Measurements from ENCODE around the gene OR1S1.

The OR1S1 gene

DNA sequence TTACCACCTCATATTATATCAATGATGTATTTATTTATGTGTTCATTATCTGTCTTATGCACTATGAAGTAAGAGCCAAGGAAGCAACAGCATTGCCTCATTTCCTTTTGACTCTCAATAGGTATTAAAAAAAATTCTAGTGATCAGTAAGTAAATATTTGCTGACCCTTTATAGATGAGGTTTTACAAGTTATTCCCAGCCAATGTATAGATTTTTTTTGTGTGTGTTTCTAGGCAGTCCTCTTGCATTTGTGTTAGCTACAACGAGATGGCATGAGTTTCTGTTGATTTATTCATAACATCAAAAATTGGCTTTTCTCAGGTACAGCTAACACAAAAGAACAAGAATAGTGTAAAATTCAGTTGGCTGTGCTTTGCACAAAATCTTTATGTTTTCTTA, 13.2 kb upstream of the OR1S1 start:
- no peaks in the 10 kb centered on the region for H3K36me3 ChIP-seq (ENCODE audit: insufficient read depth)

DNA sequence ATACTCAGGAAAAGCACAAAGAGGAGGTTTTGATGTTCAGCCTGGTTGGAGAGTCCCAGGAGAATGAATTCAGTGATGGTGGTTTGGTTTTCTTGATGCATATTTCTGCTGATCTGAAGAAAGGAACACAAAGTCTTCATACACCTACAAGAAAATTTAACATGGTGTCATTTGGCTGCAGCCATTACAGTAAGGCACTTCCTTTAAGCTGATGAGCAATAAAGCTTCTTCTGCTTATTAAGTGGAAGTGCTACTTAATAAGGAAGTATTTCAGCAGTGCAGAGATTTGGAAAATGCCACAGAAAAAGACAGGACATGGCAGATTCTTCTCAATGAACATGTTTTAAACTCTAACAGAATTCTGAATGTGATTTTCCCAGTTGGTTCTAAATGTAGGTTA, 8.5 kb upstream of the OR1S1 start, which contains the start of gene OR1S2:
Gene OR1S2, minus strand, starts transcription at position 101 of the 400 bp plus-strand sequence. Its CDS starts 0 bp downstream, at position 101.
- Histone ChIP-seq H3K4me3 (IDR thresholded peaks at IDR 0.05; ENCODE audit: insufficient read depth, low read depth, low read length) (no peak within 1 kb of the TSS), H3K9ac (no peak within 1 kb of the TSS), H3K27me3 (ENCODE audit: insufficient read depth, low read depth) (no peaks in the 10 kb centered on the region), H3K27ac (no peak within 1 kb of the TSS), H3K36me3 (ENCODE audit: insufficient read depth) (no peaks in the 10 kb centered on the region; the same call in 1 of the 2 replicates), H4K20me1 (ENCODE audit: insufficient read depth) (no peaks in the 10 kb centered on the region), H3K4me2 (no peak within 1 kb of the TSS), H3K79me2 (ENCODE audit: insufficient read depth, low read depth) (no peaks in the 10 kb centered on the region), H2AFZ (ENCODE audit: low read depth) (no peak within 1 kb of the TSS), H3K4me1 (ENCODE audit: low read depth, poor library complexity, severe bottlenecking) (no peaks in the 10 kb centered on the region)
- TF ChIP-seq, protein P1, sequence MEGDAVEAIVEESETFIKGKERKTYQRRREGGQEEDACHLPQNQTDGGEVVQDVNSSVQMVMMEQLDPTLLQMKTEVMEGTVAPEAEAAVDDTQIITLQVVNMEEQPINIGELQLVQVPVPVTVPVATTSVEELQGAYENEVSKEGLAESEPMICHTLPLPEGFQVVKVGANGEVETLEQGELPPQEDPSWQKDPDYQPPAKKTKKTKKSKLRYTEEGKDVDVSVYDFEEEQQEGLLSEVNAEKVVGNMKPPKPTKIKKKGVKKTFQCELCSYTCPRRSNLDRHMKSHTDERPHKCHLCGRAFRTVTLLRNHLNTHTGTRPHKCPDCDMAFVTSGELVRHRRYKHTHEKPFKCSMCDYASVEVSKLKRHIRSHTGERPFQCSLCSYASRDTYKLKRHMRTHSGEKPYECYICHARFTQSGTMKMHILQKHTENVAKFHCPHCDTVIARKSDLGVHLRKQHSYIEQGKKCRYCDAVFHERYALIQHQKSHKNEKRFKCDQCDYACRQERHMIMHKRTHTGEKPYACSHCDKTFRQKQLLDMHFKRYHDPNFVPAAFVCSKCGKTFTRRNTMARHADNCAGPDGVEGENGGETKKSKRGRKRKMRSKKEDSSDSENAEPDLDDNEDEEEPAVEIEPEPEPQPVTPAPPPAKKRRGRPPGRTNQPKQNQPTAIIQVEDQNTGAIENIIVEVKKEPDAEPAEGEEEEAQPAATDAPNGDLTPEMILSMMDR (conservative IDR thresholded peaks at IDR 0.05; ENCODE audit: low read depth, low read length) = no peak

More for the DNA sequence above, 13.2 kb upstream of the OR1S1 start:
- Histone ChIP-seq H3K4me1 (ENCODE audit: low read depth, poor library complexity, severe bottlenecking) (no peaks in the 10 kb centered on the region), H3K9ac (no peak overlapping the region), H3K27ac (no peak overlapping the region), H3K79me2 (ENCODE audit: insufficient read depth, low read depth) (no peaks in the 10 kb centered on the region), H3K4me2 (no peak overlapping the region), H3K4me3 (IDR thresholded peaks at IDR 0.05; ENCODE audit: insufficient read depth, low read depth, low read length) (no peak overlapping the region), H2AFZ (ENCODE audit: low read depth) (no peak overlapping the region), H4K20me1 (ENCODE audit: insufficient read depth) (no peaks in the 10 kb centered on the region), H3K27me3 (ENCODE audit: insufficient read depth, low read depth) (no peaks in the 10 kb centered on the region)
- TF ChIP-seq, protein P1 (conservative IDR thresholded peaks at IDR 0.05; ENCODE audit: low read depth, low read length) = no peak

DNA sequence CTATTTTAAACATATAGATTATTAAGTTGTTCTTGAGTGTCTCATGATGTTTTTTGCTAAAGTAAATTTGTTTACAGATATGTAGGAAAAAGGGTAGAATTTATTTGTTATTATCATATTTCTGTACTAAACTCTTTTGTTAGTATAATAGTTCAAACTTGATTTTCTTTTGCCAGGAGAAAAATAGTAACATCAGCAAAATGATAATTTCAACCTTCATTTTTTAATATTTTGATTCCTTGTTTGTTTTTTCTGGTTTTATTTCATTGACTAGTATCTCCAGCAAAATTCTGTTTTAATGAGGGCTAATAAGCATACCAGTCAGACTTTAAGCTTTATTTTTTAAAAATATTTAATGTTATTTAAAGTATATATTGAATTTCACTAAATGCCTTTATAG, 4.0 kb downstream of the OR1S1 start:
- no peak overlapping the region for H3K4me2 ChIP-seq
- no peak overlapping the region for H3K9ac ChIP-seq
- TF ChIP-seq, protein P1 (conservative IDR thresholded peaks at IDR 0.05; ENCODE audit: low read depth, low read length) = no peak
- no peaks in the 10 kb centered on the region for H3K36me3 ChIP-seq (ENCODE audit: insufficient read depth)
- no peak overlapping the region for H3K27ac ChIP-seq
- no peak overlapping the region for H3K4me3 ChIP-seq (IDR thresholded peaks at IDR 0.05; ENCODE audit: insufficient read depth, low read depth, low read length)
- H3K27me3 ChIP-seq (ENCODE audit: insufficient read depth, low read depth) = no peaks in the 10 kb centered on the region
- H3K4me1 ChIP-seq (ENCODE audit: low read depth, poor library complexity, severe bottlenecking) = no peaks in the 10 kb centered on the region
- no peaks in the 10 kb centered on the region for H3K79me2 ChIP-seq (ENCODE audit: insufficient read depth, low read depth)
- H4K20me1 ChIP-seq (ENCODE audit: insufficient read depth) = no peaks in the 10 kb centered on the region
- no peak overlapping the region for H2AFZ ChIP-seq (ENCODE audit: low read depth)

DNA sequence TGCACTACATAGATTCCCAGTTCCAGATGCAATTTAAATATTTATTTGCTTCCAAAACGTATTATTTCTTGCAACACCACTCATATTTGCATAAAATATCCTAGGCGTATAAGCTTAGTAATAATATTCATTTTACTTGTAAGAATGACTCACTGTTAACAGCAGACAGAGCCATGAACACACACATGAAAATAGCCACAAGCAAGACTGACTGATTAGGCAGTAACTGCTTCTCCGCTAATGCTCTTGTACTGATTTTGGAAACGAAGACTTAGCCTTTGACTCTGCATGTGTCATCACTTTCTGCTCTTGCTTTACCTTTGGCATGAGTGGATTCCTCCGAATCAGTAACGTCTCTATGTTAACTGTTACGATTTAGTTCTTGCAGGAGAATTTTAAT, 10.2 kb downstream of the OR1S1 start:
- Histone ChIP-seq H3K4me2 (no peak overlapping the region), H3K27ac (no peak overlapping the region), H3K9ac (no peak overlapping the region), H3K4me1 (ENCODE audit: low read depth, poor library complexity, severe bottlenecking) (no peaks in the 10 kb centered on the region), H3K36me3 (ENCODE audit: insufficient read depth) (no peaks in the 10 kb centered on the region), H3K4me3 (IDR thresholded peaks at IDR 0.05; ENCODE audit: insufficient read depth, low read depth, low read length) (no peak overlapping the region), H2AFZ (ENCODE audit: low read depth) (no peak overlapping the region), H3K27me3 (ENCODE audit: insufficient read depth, low read depth) (no peaks in the 10 kb centered on the region), H4K20me1 (ENCODE audit: insufficient read depth) (no peaks in the 10 kb centered on the region), H3K79me2 (ENCODE audit: insufficient read depth, low read depth) (no peaks in the 10 kb centered on the region)
- TF ChIP-seq, protein P1 (conservative IDR thresholded peaks at IDR 0.05; ENCODE audit: low read depth, low read length) = no peak
